Measurements from ENCODE around the gene PIEZO2.
"Not testable (repeated sequence)": the region's sequence is repeated elsewhere in the genome, so short reads cannot be mapped to it uniquely, and the experiment has no call there.

The PIEZO2 gene

DNA sequence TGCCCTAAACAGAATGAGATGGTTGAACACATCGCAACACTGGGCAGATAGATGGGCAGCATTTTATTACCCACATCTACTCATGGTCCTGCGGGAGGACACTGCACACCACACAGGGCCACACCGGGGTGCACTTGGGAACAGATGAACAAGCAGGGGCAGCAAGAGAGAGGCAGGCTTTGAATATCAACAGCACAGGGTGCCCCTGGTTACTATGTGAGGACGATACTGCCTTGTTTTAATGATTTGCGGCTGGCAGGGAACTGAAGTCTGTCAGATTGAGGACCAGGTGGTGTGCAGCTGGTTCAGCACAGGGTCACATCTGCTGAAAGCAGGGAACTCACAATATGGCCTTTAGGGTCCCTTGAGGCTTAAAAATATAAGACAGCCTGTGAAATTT, 195.7 kb downstream of the PIEZO2 start:
- DNase-seq = no peak

GRCh38 chr18:10951631-10952544, 197.5 kb downstream of the PIEZO2 start:
- DNase-seq = no peak

DNA sequence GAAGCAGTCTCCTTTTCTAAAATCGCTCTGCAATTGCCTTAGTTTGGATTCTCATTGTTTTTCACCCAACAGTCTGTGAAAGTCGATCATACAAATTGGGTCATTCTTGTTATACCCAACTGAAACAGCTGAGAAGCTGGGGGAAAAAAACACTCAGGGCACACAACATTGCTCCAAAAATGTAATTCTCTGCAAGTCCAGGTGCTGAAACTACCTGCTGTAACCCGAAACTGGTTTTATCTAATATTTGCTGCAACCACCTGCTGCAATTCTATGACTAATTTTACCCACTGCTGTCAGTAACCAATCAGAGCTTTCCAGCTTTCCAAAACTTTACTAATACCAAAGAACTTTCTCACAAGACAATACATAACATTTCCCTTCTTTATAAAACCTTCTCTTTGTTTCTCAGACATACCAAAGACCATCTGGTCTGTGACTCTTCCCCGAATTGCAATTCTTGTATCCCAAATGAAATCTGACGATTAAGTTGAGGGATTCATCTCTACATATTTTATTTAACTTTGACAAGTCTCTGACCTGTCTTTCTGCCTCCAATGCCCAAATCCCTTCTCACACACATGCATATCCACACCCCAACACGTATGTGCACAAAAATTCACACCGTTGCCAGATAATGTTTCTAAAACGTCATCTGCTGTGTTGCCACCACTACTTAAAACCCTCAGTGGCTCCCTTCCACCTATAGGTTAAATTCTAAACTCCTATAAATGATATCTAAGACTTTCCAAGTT, 198.3 kb downstream of the PIEZO2 start:
- DNase-seq = no peak

GRCh38 chr18:10950080-10950875, 199.1 kb downstream of the PIEZO2 start:
- no peak for DNase-seq

GRCh38 chr18:10949655-10950054, 199.7 kb downstream of the PIEZO2 start:
- DNase-seq = no peak

- DNase-seq = no peak
Observed at GRCh38 chr18:10948421-10948820, 200.9 kb downstream of the PIEZO2 start.

- no peak for DNase-seq
Observed at GRCh38 chr18:10946058-10946457, 203.3 kb downstream of the PIEZO2 start.

DNA sequence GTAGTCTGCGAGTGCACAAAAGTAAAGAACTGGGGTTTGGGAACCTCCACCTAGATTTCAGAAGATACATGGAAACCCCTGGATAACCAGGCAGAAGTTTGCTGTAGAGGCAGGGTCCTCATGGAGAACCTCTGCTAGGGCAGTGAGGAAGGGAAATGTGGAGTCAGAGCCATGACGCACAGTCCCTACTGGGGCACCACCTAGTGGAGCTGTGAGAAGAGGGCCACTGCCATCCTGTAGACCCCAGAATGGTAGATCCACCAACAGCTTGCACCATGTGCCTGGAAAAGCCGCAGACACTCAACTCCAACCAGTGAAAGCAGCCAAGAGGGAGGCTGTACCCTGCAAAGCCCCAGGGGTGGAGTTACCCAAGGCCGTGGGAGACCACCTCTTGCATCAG, 206.4 kb downstream of the PIEZO2 start:
- no peak for DNase-seq

- DNase-seq = no peak
Observed at GRCh38 chr18:10939822-10940221, 209.5 kb downstream of the PIEZO2 start.

- no peak for DNase-seq
Observed at GRCh38 chr18:10937743-10938640, 211.4 kb downstream of the PIEZO2 start.

- no peak for DNase-seq
Observed at GRCh38 chr18:10936176-10937053, 213.0 kb downstream of the PIEZO2 start.

GRCh38 chr18:10935588-10935987, 213.8 kb downstream of the PIEZO2 start:
- DNase-seq = no peak

DNA sequence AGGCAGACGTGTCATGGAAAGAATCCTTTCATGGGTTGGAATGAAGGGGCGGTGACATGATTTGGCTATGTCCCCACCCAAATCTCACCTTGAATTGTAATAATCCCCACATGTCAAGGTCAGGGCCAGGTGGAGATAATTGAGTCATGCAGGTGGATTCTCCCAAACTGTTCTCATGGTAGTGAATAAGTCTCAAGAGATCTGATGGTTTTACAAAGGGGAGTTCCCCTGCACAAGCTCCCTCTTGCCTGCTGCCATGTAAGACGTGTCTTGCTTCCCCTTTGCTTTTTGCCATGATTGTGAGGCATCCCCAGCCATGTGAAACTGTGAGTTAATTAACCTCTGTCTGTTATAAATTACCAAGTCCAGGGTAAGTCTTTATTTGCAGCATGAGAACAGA, 215.7 kb downstream of the PIEZO2 start:
- not testable (repeated sequence) for DNase-seq

DNA sequence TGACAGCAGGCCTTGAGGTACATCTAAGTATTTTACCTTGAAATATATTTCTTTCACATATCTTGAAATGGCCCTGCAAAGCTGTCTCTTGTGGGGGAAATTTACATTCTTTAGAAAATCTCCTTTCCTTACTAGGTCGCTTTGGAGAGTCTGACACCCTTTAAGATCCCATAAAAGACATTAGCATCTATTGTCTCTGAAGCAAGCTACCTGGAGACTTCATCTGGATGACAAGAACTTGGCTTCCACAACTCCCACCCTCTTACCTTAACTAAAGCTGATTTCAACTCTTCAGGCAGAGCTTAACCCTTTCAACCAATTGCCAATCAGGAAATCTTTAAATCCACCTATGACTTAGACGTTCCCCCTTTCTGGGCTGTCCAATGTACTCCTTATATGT, 219.3 kb downstream of the PIEZO2 start:
- no peak for DNase-seq

DNA sequence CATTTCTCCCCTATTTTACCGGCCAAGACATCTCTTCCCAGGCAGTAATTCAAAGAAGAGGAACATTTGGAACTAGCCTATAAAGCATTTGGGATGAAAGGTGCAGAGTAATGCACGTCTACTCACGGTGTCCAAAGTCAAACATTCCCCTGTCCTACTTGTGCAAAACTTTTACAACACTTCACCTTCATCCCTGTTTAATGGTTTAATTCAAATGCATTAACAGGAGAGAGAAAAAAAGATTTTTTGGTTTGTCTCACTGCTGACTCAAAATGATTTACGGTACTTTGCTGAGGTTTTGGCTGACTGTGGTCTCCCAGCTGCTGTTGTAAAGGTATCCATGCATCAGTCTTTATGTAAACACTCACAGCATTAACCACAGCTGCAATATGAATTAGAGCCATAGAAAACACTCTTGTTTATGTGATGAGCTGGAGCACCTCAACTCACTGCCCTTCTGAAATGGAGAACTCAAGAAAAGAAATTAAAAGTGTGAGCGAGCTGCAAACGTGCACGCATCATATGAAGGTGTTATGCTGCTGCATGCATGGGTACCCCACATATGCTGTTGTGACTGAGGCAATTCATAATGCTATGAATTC, 220.5 kb downstream of the PIEZO2 start:
- no peak for DNase-seq

DNA sequence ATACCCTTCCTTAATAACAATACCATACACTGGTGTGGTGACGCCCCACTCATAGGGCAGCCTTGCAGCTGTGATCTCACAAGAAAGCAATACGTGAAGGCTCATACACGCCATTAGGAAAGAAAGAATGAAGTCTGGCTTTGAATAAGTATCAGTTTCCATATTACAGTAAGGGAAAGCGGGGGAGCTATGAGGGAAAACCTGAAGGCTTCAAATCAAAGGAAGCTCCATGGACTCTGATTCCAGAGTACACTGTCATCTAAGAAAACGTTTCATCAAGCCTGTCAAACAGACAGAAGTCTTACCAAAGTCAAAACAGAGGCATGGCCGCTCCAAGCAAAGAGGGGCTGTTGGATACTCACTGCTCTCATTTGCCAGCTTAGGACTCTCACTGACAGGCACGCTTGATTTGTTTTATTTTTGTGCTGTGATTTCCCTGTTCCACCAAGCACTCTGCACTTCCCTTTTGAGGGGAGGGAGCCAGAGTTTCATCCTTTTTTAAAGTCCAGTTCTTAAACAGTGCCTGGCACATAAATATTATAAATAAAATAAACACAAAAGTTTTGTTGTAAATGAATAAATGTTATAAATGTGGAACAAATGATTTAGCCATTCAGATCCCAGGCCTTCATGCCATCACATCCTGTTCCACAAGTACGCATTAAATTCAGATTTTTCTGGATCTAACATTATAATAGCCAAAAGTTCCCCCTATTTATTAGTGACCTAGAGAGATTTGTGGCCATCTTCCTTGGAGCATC, 221.2 kb downstream of the PIEZO2 start:
- no peak for DNase-seq

GRCh38 chr18:10927286-10927992, 221.9 kb downstream of the PIEZO2 start:
- DNase-seq = no peak

DNA sequence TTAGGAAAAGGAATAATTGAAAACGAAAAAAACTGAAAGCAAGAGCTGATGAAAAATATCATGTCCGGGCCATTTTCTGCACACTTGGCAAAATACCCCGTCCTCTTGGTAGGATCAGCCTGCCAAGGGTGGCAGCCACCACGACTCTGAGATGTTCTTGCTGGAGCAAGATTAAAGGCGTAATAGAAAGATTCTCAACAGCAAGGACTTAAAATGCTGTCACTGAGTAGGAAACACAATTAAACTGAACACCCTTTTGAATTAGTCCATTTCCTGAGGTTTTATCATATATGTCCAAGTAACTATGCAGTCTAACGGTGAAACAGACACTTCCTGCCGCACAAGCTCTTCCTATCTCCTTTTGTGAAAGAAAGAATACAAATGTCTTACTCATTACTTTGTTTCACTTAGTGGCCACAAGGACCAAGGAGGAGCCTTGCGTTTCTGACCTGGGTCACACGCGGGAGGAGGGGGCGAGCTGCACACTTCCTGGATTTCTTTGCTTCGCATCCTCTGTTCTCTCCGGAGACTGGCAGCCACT, 222.7 kb downstream of the PIEZO2 start:
- DNase-seq = no peak

- no peak for DNase-seq
Observed at GRCh38 chr18:10924290-10924689, 225.1 kb downstream of the PIEZO2 start.

All from CD4-positive, alpha-beta T cell treated with Interleukin-12 subunit alpha and Interleukin-12 subunit beta, for 1 hour (primary cell).